ENCODE data around the gene OR2C1.

The OR2C1 gene

DNA sequence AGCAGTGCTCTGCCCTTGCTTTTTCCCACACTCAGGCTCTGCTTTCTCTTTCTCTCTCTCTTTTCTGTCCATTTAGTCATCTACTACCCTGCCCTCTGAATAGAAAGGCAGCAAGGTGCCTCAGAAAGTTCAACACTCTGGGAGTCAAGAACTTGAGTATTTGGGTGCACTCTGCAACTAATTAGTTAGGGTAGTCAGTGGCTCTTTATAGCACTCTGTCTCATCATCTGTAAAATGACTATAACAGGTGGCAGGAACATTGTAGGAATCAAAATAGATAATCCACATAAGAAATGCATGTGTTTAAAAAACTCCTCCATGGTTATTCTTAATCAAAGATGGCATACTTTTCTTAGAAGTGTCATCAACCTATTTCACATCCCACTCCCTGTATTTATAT is 7.2 kb downstream of the OR2C1 start:
- H3K4me3 ChIP-seq: no peak overlapping the region
- no peak overlapping the region for H3K27ac ChIP-seq
- TF ChIP-seq, protein P1, sequence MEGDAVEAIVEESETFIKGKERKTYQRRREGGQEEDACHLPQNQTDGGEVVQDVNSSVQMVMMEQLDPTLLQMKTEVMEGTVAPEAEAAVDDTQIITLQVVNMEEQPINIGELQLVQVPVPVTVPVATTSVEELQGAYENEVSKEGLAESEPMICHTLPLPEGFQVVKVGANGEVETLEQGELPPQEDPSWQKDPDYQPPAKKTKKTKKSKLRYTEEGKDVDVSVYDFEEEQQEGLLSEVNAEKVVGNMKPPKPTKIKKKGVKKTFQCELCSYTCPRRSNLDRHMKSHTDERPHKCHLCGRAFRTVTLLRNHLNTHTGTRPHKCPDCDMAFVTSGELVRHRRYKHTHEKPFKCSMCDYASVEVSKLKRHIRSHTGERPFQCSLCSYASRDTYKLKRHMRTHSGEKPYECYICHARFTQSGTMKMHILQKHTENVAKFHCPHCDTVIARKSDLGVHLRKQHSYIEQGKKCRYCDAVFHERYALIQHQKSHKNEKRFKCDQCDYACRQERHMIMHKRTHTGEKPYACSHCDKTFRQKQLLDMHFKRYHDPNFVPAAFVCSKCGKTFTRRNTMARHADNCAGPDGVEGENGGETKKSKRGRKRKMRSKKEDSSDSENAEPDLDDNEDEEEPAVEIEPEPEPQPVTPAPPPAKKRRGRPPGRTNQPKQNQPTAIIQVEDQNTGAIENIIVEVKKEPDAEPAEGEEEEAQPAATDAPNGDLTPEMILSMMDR (IDR thresholded peaks at IDR 0.05): no peak
- DNase-seq (ENCODE audit: low spot score): no peak

- DNase-seq (ENCODE audit: low spot score): no peak
- no peak overlapping the region for H3K27ac ChIP-seq
- TF ChIP-seq, protein P1 (IDR thresholded peaks at IDR 0.05): no peak
- H3K4me3 ChIP-seq: no peak overlapping the region
Measured at GRCh38 chr16:3363793-3364192, 8.1 kb downstream of the OR2C1 start.

- peak overlapping the region; percentile 59 for H3K4me3 ChIP-seq
- DNase-seq (ENCODE audit: low spot score): peak; percentile 79
- TF ChIP-seq, protein P1 (IDR thresholded peaks at IDR 0.05): no peak
- H3K27ac ChIP-seq: peak overlapping the region; percentile 67 to 75
Measured at GRCh38 chr16:3364774-3365427, 9.2 kb downstream of the OR2C1 start.

- Histone ChIP-seq H3K27ac (no peak overlapping the region), H3K4me3 (no peak overlapping the region)
- TF ChIP-seq, protein P1 (IDR thresholded peaks at IDR 0.05): no peak
- no peak for DNase-seq (ENCODE audit: low spot score)
Measured at GRCh38 chr16:3369073-3369472, 13.4 kb downstream of the OR2C1 start.

GRCh38 chr16:3375680-3376079 is 20.0 kb downstream of the OR2C1 start:
- Histone ChIP-seq H3K4me3 (no peak overlapping the region), H3K27ac (no peak overlapping the region)
- DNase-seq (ENCODE audit: low spot score): no peak
- TF ChIP-seq, protein P1 (IDR thresholded peaks at IDR 0.05): no peak

DNA sequence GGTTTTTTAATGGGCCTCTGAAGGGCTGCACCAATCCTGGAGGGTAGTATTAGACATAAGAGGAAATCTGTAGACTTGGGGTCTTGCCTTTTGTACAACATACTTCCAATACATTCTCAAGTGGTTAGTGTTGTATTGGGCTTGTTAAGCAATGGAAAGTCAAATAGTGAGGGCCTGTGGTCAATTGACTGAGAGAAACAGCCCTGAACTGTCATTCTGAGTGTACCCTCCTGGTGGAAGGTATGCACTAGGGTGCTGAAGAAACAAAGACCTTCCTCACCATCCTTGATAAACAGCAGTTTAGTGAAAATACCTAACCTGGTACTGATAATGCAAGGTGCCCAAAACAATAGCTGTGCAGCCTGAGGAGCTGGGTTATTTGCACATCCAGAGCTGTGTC is 22.2 kb downstream of the OR2C1 start:
- TF ChIP-seq, protein P1 (IDR thresholded peaks at IDR 0.05): no peak
- DNase-seq (ENCODE audit: low spot score): no peak
- no peak overlapping the region for H3K27ac ChIP-seq
- no peak overlapping the region for H3K4me3 ChIP-seq

- Histone ChIP-seq H3K4me3 (peak overlapping the region; percentile 48), H3K27ac (no peak overlapping the region)
- TF ChIP-seq, protein P1 (IDR thresholded peaks at IDR 0.05): no peak
- no peak for DNase-seq (ENCODE audit: low spot score)
Measured at GRCh38 chr16:3383045-3383448, 27.4 kb downstream of the OR2C1 start.

Data from coronary artery (tissue), 2 donors.